Left ventricle myocardium inferior (tissue), 1 donor: ENCODE data around the gene UVRAG. TPM values are rescaled to one million over a fixed set of nuclear protein-coding genes. Genes with fewer than 3 reads are reported as not detected.

Experiments used
- total RNA-seq: library from RNA; stranded (reverse); fragmentation: NEBNext Ultra II Directional; extraction: Animal tissue kit (Norgen Biotek cat#: 25700); gene quantifications from one replicate; pipeline ENCODE4 v1.2.1, GENCODE V29; 2021
- donor health status: DM: no; HTN: yes; CAD: no; lungs with severe emphysema.

Gene UVRAG
- total RNA-seq, 1 donor from 2014 or later, result 11.4 TPM

Other genes with a start within 250 kb of the UVRAG start
- 5.7 TPM for gene MAP6, start 146.2 kb upstream of the UVRAG start, total RNA-seq
- not detected for gene MOGAT2, start 97.4 kb upstream of the UVRAG start, total RNA-seq
- 6.9 TPM for gene DGAT2, start 46.4 kb upstream of the UVRAG start, total RNA-seq